DMS53 treated with DMSO at 0.1 percent for 48 hours (cell line): Measurements from ENCODE around the gene TBKBP1.

ENCODE experiments used
- DNase-seq: peaks from one replicate; lab custom pipeline; 2025; ENCODE audit not compliant: unreplicated experiment; lab: John Stamatoyannopoulos, UW

Gene TBKBP1

DNA sequence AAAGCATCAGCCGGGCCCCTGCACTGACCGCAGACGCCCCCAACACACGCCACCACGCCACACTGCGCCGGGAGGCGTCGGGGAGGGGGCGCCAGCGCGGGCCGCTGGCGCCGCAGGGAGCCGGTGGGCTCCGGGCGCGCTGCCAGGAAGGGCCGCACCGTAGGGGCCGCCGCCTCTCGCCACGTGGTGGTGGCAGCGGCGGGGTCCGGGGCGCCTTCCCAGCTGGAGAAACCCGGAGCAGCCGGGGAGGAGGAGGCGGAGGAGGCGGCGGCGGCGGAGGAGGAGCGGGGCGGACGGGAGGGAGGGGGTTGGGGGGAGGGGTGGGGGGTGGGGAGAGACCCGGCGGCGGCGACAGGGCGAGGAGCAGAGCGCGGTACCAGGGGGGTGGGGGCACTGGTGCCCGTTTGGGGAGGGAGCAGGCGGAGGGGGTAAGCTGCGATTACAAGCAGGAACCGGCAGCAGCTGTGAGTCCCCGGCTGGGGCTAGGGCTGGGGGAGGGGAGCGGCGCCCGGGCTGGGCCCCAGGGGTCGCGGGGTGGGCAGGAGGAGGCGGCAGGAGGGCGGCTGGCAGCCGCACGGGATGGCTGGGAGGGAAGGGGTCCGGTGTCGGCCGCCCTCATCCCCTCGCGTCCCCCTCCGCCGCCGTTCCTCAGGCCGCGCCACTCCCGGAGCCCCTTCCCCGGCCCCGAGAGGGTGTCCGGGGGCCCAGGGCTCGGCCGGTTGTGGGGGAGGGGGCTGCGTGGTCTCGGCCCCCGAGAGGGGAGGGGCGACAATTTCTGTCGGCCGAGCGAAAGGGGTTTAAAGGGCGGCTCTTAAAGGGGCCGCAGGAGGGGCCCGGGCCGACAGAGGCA lies at the start of gene TBKBP1:
Gene TBKBP1 (plus strand): TSS at position 431 of the 850 bp plus-strand sequence. CDS start 1,952 bp downstream, outside the sequence.
- no peak for DNase-seq

GRCh38 chr17:47644324-47644723 lies 49.6 kb upstream of the TBKBP1 start:
- no peak for DNase-seq

DNA sequence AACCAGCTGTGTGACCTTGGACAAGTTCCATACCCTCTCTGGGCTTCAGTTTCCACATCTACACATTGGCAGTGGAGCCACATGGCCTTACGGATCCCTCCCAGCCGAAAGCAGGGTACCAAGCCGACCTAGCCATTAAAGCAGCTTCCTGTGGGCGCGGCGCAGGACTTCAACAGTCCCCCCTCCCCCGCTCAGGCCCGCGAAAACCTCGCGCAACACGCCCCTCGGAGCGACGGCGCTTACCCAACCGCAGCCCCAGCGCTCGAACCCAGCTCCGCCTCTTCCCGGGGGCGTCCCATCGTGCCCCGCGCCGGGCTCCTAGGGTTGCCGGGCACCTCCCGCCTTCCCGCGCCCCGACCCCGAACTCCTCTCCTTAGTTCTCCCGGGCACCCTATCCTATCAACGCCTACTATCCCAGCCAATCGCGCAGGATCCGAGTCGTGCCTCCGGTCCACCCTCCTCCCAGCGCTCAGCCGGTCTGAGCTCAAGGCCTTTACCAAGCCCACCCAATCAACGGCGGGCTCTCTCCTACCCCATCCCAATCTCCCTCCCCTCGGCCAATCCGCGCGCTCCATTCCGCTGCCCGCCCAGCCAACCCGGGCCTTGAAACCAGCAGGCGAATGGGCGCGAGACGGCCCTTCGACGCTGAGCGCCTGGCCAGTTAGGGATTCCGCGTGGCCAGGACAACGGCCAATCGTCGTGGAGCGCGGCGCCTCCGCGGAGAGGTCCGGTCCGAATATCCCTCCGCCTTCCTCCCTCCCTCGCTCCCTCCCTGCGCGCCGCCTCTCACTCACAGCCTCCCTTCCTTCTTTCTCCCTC lies 44.6 kb upstream of the TBKBP1 start, which contains the start of gene KPNB1:
Gene KPNB1 (plus strand): TSS at position 767 of the 819 bp plus-strand sequence. CDS start 326 bp downstream, outside the sequence.
- peak; percentile 100 for DNase-seq

DNA sequence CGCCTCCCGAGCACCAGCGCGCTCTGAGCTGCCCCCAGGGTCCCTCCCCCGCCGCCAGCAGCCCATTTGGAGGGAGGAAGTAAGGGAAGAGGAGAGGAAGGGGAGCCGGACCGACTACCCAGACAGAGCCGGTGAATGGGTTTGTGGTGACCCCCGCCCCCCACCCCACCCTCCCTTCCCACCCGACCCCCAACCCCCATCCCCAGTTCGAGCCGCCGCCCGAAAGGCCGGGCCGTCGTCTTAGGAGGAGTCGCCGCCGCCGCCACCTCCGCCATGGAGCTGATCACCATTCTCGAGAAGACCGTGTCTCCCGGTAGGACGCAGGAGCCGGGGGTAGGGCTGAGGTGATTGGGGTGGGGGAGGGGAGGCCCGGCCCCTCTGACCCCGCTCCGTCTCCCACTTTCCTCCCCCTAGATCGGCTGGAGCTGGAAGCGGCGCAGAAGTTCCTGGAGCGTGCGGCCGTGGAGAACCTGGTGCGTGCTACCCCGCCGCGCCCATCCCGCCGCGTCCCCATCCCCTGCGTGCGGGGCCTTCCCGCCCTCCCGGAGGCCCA lies 43.9 kb upstream of the TBKBP1 start:
- peak; percentile 67 for DNase-seq

GRCh38 chr17:47650525-47651522 lies 43.1 kb upstream of the TBKBP1 start:
- DNase-seq: peak; percentile 97

- no peak for DNase-seq
Observed at GRCh38 chr17:47651704-47652103, 42.3 kb upstream of the TBKBP1 start.

- no peak for DNase-seq
Observed at GRCh38 chr17:47652570-47652969, 41.4 kb upstream of the TBKBP1 start.

- DNase-seq: no peak
Observed at GRCh38 chr17:47653442-47653841, 40.5 kb upstream of the TBKBP1 start.

- no peak for DNase-seq
Observed at GRCh38 chr17:47654991-47655390, 39.0 kb upstream of the TBKBP1 start.

DNA sequence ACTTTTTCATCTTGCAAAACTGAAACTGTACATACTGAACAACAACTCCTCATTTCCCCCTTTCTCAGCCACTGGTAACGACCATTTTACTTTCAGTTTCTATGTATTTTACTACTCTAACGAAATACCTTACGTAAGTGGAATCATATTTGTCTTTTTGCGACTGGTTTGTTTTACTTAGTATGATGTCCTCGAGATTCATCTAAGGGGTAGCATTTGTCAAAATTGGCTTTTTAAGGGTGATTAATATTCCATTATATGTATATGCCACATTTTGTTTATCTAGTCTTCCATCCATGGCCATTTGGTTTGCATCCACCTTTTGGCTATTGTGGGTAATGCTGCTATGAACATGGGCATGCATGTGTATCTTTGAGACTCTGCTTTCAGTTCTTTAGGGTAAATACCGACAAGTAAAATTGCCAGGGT lies 33.9 kb upstream of the TBKBP1 start:
- no peak for DNase-seq

GRCh38 chr17:47663912-47664623 lies 29.9 kb upstream of the TBKBP1 start:
- DNase-seq: peak; percentile 66

DNA sequence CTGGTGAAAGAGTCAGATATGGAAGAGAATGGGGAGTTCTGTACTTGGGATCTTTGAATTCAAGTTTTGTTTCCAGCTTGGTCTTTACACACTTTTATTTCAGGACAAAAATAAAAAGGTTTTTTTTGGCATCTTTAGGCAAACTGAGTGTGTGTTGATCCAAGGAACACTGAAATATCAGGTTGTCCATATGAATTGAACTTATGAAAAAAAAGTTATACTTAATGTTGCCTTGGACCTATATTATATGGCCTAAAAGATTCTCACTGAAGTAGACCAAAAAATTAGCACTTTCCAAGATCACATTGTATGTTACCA lies 29.4 kb upstream of the TBKBP1 start:
- DNase-seq: no peak

GRCh38 chr17:47665655-47666054 lies 28.3 kb upstream of the TBKBP1 start:
- no peak for DNase-seq

GRCh38 chr17:47669081-47669480 lies 24.9 kb upstream of the TBKBP1 start:
- no peak for DNase-seq

DNA sequence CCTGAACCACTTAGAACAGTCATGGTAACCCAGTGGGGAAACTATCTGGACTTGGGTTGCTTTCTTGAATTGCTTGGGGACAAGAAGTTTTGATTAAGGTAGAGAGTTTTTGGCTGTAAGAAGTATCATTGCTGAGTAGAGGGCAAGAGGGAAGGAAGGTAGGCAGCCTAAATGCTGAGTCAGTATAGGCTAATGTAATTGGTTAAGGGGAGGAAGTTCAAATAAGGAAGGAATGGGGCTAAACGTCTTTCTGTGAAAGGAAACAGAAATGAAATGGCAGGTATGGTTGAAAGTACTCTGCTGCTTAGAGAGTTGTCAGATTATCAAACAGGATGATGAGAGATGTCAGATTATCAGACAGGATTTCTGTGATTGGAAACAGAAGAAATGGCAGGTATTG lies 23.9 kb upstream of the TBKBP1 start:
- DNase-seq: no peak

- DNase-seq: no peak
Observed at GRCh38 chr17:47674499-47674898, 19.5 kb upstream of the TBKBP1 start.

GRCh38 chr17:47675380-47676198 lies 18.4 kb upstream of the TBKBP1 start:
- DNase-seq: no peak

DNA sequence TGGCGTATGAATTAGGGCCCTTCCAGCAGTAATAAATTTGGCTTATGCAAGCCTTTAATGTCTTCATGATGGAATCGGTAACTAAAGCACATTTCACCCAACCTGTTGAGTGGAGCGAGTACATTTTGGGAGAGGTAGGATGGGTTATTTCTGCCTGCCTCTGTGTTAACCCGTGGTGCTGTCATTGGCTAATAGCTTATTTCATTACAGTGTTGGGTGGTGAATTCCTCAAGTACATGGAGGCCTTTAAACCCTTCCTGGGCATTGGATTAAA lies 17.8 kb upstream of the TBKBP1 start:
- DNase-seq: no peak

GRCh38 chr17:47676510-47677165 lies 17.3 kb upstream of the TBKBP1 start:
- DNase-seq: no peak
